GM12878 (cell line): ENCODE measurements around the gene FEM1B. TPM values are rescaled to one million over a fixed set of nuclear protein-coding genes. Genes with fewer than 3 reads are reported as not detected.

Experiments
- CBX5 ChIP-seq: sonication (generic); IDR thresholded peaks from 2 replicates; pipeline ENCODE4 v1.6.1; 2016; ENCODE audit warnings: low read depth, moderate library complexity, mild to moderate bottlenecking, inconsistent platforms
- CHD1 ChIP-seq: IDR thresholded peaks from 2 replicates; pipeline ENCODE4 v1.6.1; 2012; ENCODE audit warnings: low read depth, low read length, improper control_type of control experiment
- KLF5 ChIP-seq: fragments of 450-650 bp; IDR thresholded peaks from 2 replicates; pipeline ENCODE4 v1.6.1; 2014; ENCODE audit warnings: mild to moderate bottlenecking; ENCODE audit not compliant: partially characterized antibody
- NFYA ChIP-seq: IDR thresholded peaks from 2 replicates; pipeline ENCODE4 v1.6.1; 2011; ENCODE audit warnings: low read depth, mild to moderate bottlenecking, low read length, improper control_type of control experiment, borderline replicate concordance
- NFYB ChIP-seq: IDR thresholded peaks from 2 replicates; pipeline ENCODE4 v1.6.1; 2011; ENCODE audit warnings: low read depth, mild to moderate bottlenecking, low read length, improper control_type of control experiment, moderate library complexity; ENCODE audit not compliant: insufficient read depth
- PML ChIP-seq: IDR thresholded peaks from 2 replicates; pipeline ENCODE4 v1.6.1; 2012; ENCODE audit warnings: low read length, inconsistent platforms
- POLR2AphosphoS2 ChIP-seq: IDR thresholded peaks from 2 replicates; pipeline ENCODE4 v1.6.1; 2011; ENCODE audit warnings: low read depth, mild to moderate bottlenecking, low read length, improper control_type of control experiment, moderate library complexity
- SKIL ChIP-seq: fragments of 450-650 bp; IDR thresholded peaks from 2 replicates; pipeline ENCODE4 v1.6.1; 2017; ENCODE audit warnings: mild to moderate bottlenecking, low read depth, inconsistent platforms; ENCODE audit not compliant: poor library complexity, severe bottlenecking
- SRF ChIP-seq, 2 experiments: IDR thresholded peaks; 2 replicates each; pipeline ENCODE4 v1.6.1; 2011; ENCODE audit warnings: low read depth in 2 of 2, low read length in 2 of 2, mild to moderate bottlenecking in 1 of 2, moderate library complexity in 1 of 2
- STAT1 ChIP-seq: fragments of 450-650 bp; conservative IDR thresholded peaks from 2 replicates; pipeline ENCODE4 v1.6.1; 2014; ENCODE audit warnings: antibody characterized with exemption, mild to moderate bottlenecking
- STAT3 ChIP-seq: IDR thresholded peaks from 2 replicates; pipeline ENCODE4 v1.6.1; 2011; ENCODE audit warnings: low read depth, low read length, improper control_type of control experiment
- TAF1 ChIP-seq: IDR thresholded peaks from 2 replicates; pipeline ENCODE4 v1.6.1; 2011; ENCODE audit warnings: mild to moderate bottlenecking, low read depth, low read length, borderline replicate concordance
- TCF12 ChIP-seq: IDR thresholded peaks from 2 replicates; pipeline ENCODE4 v1.6.1; 2011; ENCODE audit warnings: low read depth, mild to moderate bottlenecking, low read length
- ZBTB33 ChIP-seq: fragments of 450-650 bp; IDR thresholded peaks from 2 replicates; pipeline ENCODE4 v1.6.1; 2017; ENCODE audit warnings: mild to moderate bottlenecking
- ZBTB40 ChIP-seq: fragments of 450-650 bp; IDR thresholded peaks from 2 replicates; pipeline ENCODE4 v1.6.1; 2016; ENCODE audit warnings: mild to moderate bottlenecking, moderate library complexity, borderline replicate concordance
- ZNF207 ChIP-seq: fragments of 450-650 bp; IDR thresholded peaks from 2 replicates; pipeline ENCODE4 v1.6.1; 2014; ENCODE audit warnings: antibody characterized with exemption, mild to moderate bottlenecking, borderline replicate concordance
- polyA plus RNA-seq, 11 experiments: library from polyadenylated mRNA; depleted of rRNA in 4 of 11; unstranded in 6 of 11; stranded (reverse) in 5 of 11; fragments of >200 nt; fragmentation: Nextera tagmentation in 4 of 11; fragmentation: Illumina TruSeq in 1 of 11; extraction: Ambion mirVana in 4 of 11; extraction: Trizol in 1 of 11; gene quantifications; 1 replicate in 1 of 11; 2 replicates in 10 of 11; pipeline versions ENCODE4 v1.2.1 to v1.2.3, GENCODE V29; 2011 to 2016; ENCODE audit warnings: inconsistent platforms in 2 of 11, missing spikeins in 2 of 11, low read depth in 1 of 11
- total RNA-seq, 4 experiments: library from RNA; depleted of rRNA in 3 of 4; stranded (reverse); fragments of >200 nt in 3 of 4; fragmentation: Illumina TruSeq in 1 of 4; extraction: Trizol in 1 of 4; gene quantifications; 2 replicates each; pipeline versions ENCODE4 v1.2.1 to v1.2.3, GENCODE V29; 2013 to 2021
- TF ChIP-seq, protein P1 (sequence below): IDR thresholded peaks from 2 replicates; pipeline ENCODE4 v1.6.1; 2011; ENCODE audit warnings: borderline replicate concordance, low read depth, mild to moderate bottlenecking, moderate library complexity, low read length; ENCODE audit not compliant: insufficient read depth, poor library complexity, severe bottlenecking
- TF ChIP-seq, protein P2 (sequence below): IDR thresholded peaks from 2 replicates; pipeline ENCODE4 v1.6.1; 2012; ENCODE audit warnings: low read depth, low read length, improper control_type of control experiment

Gene FEM1B
- total and polyA plus RNA-seq, 10 of the 15 experiments (the other 5 are each of a cell fraction or from before 2014, with no cell fraction given), result 5.5 to 61.1 (median 18.2) TPM

DNA sequence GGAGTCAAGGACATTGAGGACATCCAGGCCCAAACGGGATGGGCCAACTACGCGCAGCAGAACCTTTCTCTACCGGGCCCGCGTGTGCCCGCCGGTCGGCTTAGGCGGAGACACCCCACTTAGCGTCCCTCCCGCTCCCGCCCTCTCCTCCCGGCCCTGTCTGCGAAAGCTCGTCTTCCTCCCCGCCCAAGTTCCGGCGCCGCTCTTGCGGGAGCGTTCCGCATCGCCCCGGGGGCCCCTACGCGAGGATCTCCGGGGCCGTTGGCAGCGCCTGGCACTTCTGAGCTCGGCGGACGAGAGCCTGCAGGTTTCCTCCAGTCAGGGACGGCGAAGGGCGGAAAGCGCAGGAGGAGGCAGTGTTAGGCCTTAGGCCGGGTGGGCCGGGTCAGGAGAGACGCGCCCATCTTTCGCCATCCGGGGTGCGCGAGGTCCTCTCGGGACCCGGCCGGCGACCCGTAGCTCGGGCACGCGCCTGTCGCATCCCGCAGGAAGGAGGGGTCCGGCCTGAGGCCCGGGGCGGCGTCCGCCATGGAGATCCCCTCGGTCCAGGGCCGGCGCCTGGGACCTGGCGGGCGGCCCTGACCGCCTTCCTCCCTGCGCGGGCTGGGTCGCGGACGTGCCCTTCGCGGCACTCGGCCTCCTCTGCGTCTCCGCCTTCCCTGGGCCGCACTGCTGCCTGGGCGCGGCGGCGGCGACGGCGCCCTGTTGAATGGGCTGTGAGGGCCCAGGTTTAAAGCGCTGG is at the start of gene FEM1B (continued):
- TF ChIP-seq ZBTB40 (peak; percentile 97), CBX5 (peak; percentile 73), STAT3 (no peak), POLR2AphosphoS2 (peak; percentile 76; the same call in 1 of the 2 replicates), STAT1 (peak; percentile 77; the same call in 1 of the 2 replicates), NFYB (no peak), ZBTB33 (no peak), TCF12 (0 out of 2 replicates have a peak, but pooled peaks have one; percentile 54), NFYA (no peak), KLF5 (peak; percentile 74), ZNF207 (peak; percentile 82), SRF (IDR thresholded peaks at IDR 0.05; ENCODE audit: low read depth in 2 of 2, low read length in 2 of 2) (peak; percentile 38 to 77), SKIL (peak; percentile 5), PML (peak; percentile 91; the same call in 1 of the 2 replicates), CHD1 (no peak), TAF1 (peak; percentile 96)
- TF ChIP-seq, protein P1, sequence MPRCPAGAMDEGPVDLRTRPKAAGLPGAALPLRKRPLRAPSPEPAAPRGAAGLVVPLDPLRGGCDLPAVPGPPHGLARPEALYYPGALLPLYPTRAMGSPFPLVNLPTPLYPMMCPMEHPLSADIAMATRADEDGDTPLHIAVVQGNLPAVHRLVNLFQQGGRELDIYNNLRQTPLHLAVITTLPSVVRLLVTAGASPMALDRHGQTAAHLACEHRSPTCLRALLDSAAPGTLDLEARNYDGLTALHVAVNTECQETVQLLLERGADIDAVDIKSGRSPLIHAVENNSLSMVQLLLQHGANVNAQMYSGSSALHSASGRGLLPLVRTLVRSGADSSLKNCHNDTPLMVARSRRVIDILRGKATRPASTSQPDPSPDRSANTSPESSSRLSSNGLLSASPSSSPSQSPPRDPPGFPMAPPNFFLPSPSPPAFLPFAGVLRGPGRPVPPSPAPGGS, result peak; percentile 17
- TF ChIP-seq, protein P2, sequence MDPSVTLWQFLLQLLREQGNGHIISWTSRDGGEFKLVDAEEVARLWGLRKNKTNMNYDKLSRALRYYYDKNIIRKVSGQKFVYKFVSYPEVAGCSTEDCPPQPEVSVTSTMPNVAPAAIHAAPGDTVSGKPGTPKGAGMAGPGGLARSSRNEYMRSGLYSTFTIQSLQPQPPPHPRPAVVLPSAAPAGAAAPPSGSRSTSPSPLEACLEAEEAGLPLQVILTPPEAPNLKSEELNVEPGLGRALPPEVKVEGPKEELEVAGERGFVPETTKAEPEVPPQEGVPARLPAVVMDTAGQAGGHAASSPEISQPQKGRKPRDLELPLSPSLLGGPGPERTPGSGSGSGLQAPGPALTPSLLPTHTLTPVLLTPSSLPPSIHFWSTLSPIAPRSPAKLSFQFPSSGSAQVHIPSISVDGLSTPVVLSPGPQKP, result peak; percentile 63
